NCI-H345 treated with DMSO at 0.1 percent for 48 hours (cell line): ENCODE data around the gene SETD2.

ENCODE experiments used
- DNase-seq: peaks from one replicate; lab custom pipeline; 2025; ENCODE audit not compliant: unreplicated experiment; lab: John Stamatoyannopoulos, UW

SETD2 gene

DNA sequence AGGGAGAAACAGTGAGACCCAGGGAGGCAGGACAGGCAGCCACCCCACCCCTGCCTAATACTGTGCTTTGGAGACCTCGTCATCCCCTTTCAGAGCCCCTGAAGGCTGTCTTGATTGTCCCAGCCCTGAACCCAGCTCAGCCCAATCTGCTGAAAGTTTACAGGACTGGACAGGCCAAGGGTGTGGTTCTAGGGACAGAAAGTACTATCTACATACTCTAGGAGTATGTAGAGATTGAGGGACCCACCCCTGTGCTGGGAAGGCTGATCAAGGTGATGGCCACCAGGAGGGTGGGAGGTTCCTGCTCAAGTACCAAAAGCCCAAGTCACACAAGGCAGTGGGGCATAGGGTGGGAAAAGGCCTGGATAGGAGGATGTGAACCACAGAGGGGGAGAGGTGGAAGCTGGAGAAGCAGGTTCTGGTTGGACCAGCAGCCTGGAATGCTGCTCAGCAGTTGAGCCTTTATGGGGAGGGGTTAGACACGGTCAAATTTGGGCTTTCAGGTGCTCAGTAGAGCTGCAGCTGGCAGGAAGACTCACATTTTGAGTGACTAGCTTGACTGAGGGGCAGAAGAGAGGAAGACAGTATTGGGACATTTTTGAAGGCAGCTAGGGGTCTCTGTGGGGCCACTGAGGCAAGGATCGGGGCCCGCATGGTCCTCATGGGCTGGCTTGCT, 177.7 kb downstream of the SETD2 start:
- DNase-seq = no peak

DNA sequence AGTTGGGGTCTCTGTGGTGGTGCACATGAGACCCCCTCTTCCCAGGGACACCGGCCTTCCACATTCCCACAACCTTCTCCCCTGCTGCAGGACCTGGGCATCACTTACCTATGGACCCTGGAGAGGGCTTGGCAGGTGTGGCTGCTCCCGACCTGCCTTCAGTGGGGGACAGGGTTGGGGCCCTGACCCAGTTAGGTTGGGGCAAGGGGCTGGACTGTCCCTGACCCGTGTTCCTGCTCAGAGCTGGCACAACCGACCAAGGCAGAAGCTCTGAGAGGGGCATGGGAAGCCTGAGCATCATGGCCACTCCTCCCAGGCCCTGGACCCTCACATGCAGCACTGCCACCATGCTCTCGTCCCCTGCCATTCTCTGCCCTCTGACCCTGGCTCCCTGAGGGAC, 178.3 kb downstream of the SETD2 start:
- DNase-seq = no peak

DNA sequence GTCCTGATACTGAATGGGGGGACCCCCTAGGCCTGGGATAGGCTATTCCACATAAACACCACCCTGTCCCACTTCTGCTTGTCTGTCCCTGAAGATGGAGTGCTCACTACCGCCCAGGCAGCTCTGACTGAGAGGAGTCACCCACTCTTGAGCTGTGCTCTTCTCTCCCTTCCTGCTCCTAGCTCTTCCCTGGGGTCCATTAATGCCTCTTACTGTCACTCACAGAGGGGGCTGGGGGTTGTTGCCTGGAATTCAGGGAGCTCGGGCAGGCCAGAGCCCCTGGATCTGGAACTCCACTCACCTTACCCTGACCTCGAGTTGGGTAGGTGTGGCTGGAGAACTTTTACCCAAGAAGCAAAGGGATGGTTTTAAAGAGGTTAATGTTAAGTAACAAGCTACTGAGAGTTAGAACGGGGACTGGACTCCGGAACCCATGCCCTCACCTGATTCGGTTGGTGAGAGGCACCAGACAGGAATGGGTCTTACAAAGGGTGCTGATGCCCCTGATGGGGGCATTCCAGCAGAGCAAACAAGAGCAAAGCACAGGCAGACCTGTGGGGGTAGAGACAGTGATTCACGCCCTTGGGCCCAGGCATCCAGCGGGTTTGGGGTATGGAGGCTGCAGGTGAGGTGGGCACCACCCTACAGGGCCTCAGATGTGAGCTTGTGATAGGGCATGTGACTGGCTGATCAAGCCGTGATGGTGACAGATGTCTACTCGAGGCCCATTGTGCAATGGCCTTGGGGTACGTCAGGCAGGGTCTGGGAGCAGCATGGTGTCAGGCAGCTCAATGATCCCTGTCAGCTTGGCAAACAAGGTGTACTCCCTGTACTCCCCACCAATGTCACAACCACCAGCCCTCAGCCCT, 179.1 kb downstream of the SETD2 start:
- DNase-seq = no peak

DNA sequence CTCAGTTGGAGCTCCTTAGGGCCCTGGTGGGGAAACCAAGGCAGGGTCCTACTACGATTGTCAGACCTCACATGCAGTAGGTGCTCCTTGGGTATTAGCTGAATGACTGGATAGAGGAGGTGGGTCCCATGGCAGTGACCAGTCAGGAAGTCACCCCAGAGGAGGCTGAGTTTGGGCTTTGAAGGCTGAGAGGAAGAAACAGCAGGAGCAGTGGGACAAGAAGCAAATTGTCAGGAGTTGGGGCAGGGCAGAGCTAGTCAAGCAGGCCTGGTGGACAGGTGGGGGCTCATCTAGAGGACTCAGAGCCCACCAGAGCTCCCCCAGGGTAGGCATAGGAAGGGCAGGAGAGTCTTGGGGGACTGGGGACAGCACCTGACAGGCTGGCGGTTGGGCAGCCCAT, 181.4 kb downstream of the SETD2 start:
- DNase-seq = no peak

DNA sequence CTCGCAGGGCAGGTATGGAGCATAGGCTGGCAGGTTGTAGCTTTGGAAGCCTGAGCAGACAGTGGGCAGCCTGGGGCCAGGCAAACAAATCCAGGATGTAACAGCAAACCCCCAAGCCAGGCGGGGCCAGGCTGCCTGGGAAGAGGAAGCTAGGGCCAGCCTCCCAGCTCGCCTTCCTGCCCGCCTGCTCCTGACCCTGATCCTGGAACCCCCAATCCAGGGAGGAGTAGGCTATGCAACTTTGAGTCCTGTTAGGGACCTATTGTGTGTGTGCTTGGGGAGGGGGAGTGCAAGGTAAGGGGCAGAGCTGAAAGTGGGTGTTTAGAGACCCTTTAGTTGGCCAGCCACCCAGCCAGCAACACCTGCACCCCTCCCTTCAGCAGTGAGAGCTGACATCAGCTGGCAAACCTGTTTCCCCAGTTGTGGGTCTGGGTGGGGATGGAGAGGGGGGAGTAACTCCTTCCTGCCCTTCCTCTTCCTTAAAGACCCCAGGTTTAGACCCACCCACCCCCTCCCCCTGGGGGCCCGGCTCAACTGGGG, 181.9 kb downstream of the SETD2 start:
- DNase-seq = no peak

DNA sequence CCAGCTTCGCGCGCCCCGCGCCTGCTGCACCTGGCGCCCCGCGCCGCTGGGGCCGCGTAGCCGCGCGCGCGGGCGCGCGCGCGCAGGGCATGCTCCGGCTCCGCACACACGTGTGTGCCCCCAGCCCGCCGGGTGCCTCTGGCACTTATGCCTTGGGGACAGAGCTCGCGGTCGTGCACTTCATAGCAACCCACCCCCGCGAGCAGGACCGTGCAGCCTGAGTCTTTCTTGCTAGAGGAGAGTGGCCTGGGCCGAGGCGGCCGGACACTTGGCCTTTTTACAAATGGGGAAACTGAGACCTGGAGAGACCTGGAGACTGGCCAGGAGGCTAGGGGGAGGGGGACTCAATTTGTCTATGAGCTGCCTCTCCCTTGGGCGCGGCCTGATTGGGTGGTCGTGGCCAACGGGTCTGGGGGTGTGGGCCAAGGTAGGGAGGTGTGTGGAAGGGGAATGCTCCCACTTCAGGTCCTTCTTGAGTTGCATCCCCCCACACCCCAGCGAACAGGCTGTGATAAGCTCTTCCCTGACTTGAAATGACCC, 183.9 kb downstream of the SETD2 start:
- DNase-seq = no peak

DNA sequence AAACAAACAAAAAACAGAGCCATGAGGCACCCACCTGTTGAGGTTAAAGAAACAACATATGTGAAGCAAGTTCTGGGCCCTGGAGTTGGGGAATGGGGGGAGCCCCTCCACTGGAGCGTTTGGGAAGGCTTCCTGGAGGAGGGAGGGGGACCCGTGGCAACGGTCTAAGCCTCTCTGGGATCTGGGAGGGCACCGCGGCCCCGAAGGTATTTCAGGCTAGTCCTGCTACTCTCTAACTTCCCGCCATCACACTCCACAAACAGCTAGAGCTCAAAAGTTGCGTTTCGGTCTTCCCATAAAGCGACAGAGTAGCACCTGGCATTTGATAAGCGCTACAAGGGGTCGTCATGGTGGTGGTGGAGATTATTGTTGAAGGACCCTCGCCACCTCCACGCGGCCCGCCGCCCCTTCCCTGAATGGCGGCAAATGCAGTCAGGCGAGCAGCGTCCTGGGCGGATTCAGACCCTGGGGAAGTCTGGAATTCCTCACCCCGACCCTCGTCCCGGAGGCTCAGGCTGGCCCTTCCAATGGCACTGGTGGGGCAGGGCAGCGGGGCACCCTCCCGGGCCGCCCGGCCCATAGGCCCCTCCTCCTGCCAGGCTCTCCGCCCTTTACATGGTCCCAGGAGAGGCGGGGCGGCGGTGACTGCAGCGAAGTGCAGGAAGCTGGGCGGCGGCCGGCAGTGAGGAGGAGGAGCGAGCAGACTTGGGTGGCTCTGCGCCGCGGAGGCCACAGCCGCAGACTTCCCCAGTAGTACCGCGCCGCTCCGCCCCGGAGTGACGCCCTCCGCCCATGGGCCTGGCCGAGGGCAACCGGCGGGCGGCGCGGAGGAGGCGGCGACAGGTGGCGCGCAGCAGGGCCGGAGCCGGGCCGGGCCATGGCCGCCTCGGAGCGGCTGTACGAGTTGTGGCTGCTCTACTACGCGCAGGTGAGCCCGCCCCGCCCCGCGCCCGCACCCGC, 184.6 kb downstream of the SETD2 start, which contains the start of gene NBEAL2:
NBEAL2 (plus strand) TSS at position 682 of the 960 bp plus-strand sequence; CDS start at position 878, 196 bp downstream.
- DNase-seq = peak; percentile 77

DNA sequence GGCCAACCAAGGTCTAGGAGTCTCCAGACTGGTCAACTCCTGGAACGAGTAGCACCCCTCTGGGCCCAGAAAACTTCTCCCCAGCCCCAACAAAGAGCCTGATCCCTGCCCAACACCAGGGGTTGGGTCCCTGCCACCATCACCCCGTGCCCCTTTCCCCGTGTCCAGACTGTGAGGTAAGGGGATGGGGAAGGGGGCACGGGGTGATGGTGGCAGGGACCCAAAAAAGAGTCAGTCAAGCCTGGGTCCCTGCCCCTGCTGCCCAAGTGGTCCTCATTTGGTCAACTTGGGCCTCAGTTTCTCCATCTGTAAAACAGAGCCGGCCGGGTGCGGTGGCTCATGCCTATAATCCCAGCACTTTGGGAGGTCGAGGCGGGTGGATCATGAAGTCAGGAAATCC, 185.5 kb downstream of the SETD2 start:
- no peak for DNase-seq

DNA sequence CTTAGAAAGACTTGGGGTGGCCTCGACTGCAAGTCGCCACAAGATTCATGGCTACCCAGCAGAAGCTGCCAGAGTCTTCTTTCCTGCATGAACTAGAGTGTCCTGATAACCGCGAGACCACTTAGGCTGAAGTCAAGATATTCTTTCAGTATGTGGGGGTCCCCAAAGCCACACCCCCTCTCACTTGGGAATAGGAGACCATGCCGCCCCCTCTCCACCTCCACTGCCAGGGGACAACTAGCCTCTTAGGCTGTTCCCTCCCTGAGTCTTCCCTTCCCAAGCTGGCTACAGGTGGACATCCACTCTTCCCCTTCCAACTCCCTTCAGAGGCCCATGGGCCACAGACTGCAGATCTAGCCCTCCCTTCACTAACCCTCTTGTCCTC, 186.1 kb downstream of the SETD2 start:
- no peak for DNase-seq

DNA sequence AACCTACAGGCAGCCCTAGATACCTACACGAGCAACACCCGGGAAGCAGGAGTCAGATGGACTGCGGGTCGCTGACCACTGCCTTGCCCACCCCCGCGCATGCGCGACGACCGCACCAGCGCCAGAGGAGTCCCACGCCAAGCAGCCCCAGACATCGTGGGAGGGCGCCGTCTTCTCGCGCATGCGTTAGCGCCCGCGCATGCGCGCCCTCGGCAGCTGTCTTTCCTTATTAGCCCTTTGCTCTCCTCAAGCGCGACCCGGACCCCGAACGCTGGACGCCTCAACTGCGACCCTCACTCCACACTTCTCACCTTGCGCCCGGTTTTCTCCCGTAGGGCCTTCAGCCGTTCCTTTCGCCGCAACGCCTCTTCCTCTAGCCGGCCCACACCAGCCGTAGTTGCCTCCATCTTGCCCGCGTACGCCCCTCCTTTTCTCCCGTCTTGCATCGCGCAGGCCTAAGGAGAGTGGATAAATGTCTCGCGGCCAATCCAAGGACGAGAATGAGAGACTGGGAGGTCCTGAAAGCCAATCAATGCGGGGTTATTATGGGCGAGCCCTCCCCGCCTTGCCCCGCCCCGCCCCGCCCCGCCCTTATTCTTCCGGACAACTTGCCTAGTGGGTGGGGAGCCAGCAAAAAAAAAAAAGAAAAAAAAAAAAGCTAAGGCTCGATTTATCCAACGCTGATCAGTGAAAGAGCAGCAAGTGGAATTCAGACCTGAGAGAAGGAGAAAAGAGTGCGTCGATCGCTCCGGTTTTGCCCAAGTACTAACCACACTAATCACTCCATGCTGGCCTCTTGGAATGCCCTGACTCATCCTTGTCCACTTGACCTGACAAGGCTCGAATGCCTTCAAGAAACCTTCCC, 187.4 kb downstream of the SETD2 start, which contains the start of gene CCDC12:
CCDC12 (minus strand) TSS at position 420 of the 865 bp plus-strand sequence; CDS start at position 407, 13 bp downstream.
- peak; percentile 83 for DNase-seq

DNA sequence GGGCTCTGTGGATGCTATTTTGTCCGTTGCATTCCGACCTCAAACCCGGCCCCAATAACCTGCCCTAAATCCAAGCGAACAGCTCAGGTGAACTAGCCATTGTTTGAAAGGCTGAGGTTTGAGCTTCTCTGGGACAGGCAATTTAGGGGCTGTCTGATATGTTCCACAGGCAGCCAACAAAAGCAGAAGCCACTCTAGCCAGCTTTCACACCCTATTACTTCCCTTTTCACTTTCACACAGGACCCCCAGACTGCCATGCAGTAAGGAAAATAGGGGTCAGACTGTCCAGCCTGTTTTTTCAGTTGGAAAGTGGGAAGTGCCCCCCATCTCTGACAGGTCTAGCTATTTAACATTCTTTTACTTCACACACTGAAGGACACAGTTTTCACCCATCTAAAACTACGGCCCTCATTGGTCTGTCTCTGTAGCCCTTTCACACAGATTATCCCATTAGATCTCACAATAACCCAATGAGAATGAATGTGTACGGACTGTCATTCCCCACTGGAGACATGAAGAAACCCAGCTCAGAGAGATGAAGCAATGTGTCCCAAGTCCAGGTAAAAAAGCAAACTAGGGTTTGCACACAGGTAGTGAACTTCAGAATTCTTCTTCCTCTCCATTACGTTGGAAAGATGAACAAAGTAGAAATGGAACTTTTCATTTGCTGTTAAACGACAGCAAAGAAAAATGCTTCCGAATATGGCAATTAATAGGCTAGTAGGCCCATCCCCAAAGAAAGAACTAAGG, 189.3 kb downstream of the SETD2 start:
- no peak for DNase-seq

DNA sequence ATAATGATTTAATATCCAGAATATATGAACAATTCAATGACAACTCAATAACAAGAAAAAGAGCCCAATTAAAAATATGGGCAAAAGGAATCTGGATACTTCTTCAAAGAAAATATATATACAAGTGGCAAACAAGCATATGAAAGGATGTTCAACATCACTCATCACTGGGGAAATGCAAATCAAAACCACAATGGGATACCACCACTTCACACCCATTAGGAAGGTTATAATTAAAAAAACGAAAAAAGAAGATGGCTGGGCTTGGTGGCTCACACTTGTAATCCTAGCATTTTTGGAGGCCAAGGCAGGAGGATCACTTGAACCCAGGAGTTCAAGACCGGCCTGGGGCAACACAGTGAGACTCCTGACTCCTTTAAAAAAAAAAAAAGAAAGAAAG, 191.5 kb downstream of the SETD2 start:
- DNase-seq = no peak

DNA sequence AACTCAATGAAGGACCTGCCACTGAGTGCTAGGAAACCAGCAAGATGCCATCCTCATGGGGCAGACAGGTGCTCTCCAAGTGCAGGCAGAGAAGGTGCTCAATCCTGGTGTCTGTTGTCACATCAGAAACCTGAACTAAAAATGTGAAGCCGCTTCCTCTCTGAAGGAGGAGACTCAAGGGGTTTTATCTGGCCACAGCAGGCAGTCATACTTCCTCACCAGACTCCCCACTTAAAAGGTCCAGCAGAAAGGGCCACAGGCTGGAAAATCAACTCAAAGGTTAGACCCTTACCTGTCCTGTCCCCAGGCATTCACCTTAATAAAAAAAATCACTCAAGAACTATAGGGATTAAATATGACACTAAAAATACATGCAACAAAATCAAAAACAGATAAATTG, 192.2 kb downstream of the SETD2 start:
- DNase-seq = no peak

DNA sequence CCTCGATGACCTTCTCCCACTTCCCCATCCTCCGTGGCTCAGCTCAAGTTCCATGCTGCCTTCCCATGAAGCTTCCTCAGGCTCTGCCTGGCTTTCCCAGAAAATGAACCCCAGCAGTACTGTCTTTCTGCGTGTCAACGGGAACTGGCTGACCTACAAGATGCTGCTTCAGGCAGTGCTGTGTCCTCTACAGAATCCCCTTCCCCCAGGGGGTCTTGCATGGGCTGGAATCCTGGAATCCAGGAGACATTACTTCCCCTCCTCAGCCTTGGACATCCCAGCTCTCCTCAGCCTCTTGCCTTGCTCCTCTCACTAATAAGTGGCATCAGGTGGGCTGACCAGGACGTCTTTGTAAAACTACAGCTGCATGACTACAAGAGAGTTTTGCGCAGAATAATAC, 192.8 kb downstream of the SETD2 start:
- no peak for DNase-seq

DNA sequence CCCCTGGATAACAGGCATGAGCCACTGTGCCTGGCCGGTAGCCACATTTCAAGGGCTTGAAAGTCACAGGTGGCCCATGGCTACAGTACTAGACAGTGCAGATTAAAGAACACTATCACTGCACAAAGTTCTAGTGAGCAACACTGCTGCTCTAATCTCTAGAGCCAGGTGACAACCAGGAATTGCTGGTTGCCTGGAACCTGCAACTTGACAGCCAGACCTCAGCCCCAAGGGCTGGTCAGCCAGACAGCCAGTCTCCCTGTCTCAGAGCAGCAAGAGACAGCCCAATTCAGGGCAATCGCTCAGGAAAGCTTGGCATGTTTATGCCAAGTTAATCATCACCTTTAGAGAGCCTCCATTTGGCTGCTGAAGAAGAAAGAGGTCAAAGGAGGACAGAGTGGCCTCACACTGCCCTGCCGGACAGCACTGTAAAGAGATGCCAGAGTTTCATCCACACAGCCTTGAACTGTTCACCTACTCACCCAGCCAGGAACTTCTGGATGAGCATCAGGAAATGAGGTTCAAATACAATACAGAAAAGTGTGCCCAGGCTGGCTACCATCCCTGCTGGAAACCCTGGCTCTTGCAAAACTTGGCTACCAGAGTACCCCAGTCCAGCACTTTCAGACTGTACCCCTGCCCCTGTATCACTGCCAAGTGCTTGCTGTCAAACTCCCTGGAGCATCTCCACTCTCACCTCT, 193.4 kb downstream of the SETD2 start:
- no peak for DNase-seq

DNA sequence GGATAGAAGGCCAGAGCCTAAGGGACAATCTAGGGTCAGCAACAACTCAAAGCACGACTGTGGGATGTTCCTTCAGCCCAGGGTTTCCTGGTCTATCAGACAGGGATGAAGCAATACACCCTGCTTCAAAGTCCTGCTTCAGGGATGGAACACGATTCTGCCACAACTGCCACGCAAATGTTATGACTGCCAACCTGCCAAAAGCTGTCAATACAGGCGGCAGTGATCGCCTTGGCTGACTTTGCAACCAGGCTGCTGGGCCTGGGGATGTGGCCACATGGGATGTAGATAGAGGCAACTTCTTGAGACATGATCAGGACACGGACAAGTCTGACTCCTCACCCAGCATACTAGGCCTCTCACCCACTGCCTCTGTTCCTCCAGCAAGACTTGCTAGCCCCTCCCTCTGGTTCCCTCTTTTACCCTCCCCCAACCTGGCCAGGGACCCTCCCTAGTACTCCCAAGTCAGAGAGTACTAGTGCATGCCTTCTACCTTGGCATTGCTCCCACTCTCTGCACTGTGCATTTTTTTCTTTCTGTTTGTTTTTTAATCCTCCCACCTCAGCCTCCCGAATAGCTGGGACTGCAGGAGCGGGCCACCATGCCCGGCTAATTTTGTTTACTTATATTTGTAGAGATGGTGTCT, 195.0 kb downstream of the SETD2 start:
- DNase-seq = no peak

DNA sequence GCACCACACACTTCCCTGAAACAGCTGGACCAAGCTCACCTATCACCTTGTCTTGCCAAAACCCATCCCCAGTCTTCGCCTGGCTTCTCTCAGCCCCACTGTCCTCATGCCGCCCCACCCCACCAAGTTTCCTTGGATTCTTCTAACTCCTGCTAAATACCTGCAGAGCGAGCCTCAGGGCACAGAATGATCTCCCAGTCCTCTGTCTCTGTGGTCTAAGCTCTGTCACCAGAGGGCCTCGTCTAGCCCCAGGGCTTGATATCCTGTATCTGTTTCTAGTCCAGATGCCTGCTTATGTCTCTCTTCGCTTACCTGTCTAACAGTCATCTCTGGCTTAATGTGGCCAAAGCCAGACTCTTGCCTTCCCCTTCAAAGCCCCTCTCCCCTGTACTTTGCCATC, 197.1 kb downstream of the SETD2 start:
- DNase-seq = no peak
